Embryonic facial prominence (tissue), 1 donor: ENCODE data around the gene LAMA1.

Experiments used
- DNase-seq: peaks from one replicate; pipeline ENCODE4 v3.0.0-alpha.2; 2016; ENCODE audit errors: extremely low spot score

Gene LAMA1

GRCh38 chr18:7105268-7105667 is 12.3 kb downstream of the LAMA1 start:
- no peak for DNase-seq

GRCh38 chr18:7104649-7105048 is 12.9 kb downstream of the LAMA1 start:
- DNase-seq: no peak

- no peak for DNase-seq
Measured at GRCh38 chr18:7102131-7102530, 15.5 kb downstream of the LAMA1 start.

DNA sequence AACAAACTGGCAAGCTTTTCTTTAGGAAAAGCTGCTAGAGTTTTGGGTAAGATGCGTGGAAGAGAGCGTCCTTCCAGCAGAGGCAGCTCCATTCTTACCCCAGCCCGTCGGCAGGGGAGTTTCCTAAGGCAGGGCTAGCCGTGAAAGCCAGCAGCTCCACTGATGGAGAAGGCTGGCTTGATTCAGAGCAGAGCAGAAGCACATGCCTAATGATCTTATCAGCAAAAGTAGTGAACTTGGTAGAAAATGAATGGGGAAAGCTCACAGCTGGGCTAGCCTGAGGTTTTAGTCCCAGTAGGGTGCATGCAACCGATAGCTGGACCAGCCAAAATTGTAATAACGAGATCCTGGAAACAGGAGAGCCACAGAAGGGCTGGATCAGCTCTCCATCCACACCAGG is 20.8 kb downstream of the LAMA1 start:
- no peak for DNase-seq

DNA sequence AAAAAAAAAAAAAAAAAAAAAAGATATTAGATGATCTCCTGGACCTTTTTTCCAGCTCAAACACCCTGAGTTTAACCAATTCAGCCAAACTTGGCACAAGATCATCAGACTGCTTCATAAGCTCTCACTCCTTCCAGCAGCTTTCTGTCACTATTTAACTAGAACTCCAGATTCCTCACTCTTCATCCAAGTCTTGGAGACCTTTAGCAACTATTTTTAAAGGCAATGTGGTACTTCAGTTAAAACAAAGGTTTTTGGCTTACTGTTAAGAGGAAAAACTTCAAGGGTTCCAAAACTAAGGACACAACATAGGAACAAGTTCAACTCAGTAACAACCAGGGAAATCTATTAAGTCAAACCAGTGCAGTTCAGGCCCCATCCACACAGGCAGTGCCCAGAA is 23.2 kb downstream of the LAMA1 start:
- DNase-seq: no peak

GRCh38 chr18:7090771-7091170 is 26.8 kb downstream of the LAMA1 start:
- no peak for DNase-seq

GRCh38 chr18:7089369-7089768 is 28.2 kb downstream of the LAMA1 start:
- DNase-seq: no peak

DNA sequence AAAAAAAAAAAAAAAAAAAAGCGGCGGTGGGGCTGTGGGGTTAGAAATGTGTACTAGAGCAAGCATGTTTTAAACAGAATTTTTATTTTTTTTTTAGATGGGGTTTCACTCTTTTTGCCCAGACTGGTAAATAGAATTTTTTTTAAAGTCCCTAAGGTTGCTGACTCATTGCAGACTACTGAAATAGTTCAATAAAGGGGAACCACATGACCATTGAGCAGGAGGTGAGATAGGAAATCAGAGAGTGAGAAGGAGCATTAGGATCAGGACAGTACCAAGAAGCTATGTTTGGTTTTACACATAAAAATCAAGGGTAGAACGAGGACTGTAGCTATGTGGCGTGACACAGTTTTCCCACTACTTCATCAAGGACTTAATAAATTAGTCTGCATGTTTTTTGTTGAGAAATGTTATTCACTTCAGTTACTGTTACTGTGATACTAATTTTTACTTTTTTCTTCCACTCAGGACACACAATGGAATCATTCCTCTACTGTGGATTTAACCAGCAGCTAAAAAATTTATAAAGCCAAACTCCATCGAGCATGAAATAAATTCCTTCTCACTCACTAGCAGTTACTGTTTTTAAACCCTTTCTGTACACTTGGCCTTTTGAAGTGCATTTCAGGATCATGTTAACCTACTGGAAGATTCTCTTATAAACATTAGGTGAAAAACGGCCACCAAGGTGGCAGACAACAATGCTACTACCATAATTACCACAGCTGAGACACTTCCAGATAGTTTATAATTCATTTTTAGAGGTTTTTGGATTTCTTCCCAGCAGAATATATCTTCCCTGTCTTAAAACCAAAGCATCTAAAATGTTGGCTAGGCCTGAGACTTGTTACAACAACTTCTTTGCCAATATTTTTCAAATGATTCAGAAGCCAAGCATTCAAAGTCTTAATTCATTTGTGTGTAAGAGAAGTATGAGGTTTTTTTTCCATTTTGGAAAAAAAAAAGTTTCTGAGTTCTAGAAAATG is 33.2 kb downstream of the LAMA1 start:
- DNase-seq: no peak

DNA sequence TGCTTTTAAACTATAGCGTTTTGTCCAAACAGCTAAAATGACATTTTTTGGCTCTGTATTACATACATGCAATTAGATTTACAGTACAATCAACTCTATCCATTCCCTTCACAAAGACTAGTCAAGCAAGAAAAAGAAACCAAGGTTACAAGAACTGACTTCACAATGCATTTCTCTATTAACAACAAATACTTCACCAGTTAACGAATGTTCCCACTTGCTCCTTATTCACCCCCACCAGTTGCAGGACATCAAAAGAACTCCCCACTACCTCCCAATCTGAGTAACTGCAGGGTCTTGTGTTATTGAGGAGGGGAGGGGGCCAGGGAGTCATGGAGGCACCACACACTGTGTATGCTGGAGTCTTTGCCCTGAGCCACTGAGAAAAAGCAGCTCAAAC is 34.9 kb downstream of the LAMA1 start:
- no peak for DNase-seq

GRCh38 chr18:7079231-7079630 is 38.4 kb downstream of the LAMA1 start:
- no peak for DNase-seq

- DNase-seq: no peak
Measured at GRCh38 chr18:7072593-7072992, 45.0 kb downstream of the LAMA1 start.

- no peak for DNase-seq
Measured at GRCh38 chr18:7071600-7071999, 46.0 kb downstream of the LAMA1 start.

DNA sequence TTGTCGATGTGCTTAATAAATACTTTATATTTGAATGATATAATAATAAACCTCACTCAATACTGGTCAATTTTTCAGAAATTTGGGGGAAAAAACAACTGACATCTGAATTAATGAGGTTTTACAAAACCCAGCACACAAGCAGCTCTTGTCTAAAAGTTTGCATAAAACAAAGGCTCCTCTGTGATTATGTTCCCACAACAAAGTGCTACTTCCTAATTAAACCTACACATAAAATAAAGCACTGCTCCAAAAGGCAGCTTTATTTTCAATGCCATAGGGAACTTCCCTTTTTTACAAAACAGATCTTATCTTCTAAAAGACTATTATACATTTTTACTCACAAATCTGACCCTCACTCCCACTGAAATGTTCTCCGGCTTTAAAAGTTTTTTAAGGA is 47.1 kb downstream of the LAMA1 start:
- no peak for DNase-seq

- DNase-seq: no peak
Measured at GRCh38 chr18:7068871-7069590, 48.6 kb downstream of the LAMA1 start.

DNA sequence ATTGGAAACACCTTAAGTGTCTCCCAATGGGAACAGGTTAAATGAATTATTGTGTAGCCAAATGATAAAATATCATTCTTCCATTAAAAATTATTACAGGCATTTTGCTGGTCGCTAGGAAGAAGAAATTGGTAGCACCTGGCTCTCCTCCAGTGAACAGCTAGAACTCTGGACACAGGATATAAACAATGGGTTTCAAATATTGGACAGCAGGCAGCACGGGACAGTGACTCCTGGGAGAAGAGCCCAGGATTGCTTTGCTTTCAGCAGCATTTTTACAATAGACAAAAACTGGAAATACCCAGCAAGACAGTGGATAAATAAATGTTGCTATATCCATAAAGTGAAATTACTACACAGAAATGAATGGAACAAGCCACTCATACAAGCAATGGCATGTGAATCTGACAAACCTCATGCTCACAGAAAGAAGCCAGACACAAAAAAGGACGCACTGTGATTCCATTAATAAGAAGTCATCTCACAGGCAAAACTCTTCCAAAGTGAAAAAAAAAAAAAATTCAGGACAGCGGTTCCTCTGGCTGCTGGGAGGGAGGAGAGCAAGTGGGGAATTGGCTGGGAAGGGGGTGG is 50.5 kb downstream of the LAMA1 start:
- no peak for DNase-seq

GRCh38 chr18:7065736-7066135 is 51.9 kb downstream of the LAMA1 start:
- DNase-seq: no peak

DNA sequence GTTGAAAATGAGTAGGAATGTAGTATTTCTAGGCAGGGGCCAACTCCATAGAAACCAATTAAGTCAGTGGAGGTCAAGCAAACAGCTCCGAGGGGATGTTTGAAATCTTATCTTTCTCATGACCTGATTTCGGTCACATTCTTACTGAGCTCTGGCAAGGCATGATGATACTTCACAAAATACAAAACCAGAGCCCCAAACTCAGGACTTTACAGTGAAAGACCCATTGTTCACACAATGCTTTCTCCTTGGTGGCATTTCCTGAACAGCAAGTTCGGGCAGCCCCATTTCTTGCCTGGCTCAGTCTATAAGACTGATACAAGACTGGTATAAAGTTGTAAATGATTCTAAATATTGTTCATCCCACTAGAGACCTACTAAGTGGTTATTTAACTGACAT is 53.3 kb downstream of the LAMA1 start:
- DNase-seq: no peak

- no peak for DNase-seq
Measured at GRCh38 chr18:7062811-7063210, 54.8 kb downstream of the LAMA1 start.

- no peak for DNase-seq
Measured at GRCh38 chr18:7062236-7062635, 55.4 kb downstream of the LAMA1 start.

DNA sequence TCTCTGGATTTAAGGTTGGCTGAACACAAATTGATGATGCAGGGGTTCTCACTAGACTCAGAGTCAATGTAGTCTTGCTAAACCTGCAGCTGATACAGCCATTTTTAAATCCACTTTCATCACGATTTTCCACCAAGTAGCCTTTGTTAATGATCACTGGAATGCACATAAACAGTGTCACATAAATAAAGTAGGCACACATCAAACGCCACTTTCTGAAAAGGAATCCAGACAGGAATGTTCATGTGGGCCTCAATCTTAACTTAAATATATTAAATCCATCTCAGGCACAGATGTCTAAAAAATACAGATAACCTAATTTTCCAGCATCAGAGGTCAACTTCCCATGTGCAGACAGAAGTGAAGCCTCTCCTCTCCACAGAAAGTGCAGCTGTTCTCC is 58.3 kb downstream of the LAMA1 start:
- no peak for DNase-seq

DNA sequence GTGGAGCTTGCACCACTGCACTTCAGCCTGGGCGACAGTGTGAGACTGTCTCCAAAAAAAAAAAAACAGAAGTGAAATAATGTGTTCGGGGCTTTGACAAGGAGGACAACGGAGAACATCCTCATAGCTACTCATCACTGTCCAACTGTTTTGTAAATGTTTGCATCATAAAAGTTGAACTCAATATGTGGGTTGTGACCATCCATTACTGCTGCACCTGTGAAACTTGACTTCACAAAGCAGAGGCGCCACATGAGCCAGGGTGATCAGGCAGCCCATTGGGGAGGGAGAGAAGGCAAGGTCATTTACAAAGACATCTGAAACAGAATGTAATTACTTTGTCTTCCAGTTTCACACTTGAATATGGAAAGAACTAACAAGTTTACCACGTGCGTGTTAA is 61.6 kb downstream of the LAMA1 start:
- DNase-seq: no peak

GRCh38 chr18:7049951-7050350 is 67.6 kb downstream of the LAMA1 start:
- DNase-seq: no peak

- no peak for DNase-seq
Measured at GRCh38 chr18:7048081-7048480, 69.5 kb downstream of the LAMA1 start.
